HG02678 (cell line): ENCODE results near the gene SH3GL1.
A peak's percentile ranks its signal among the peaks of the same experiment; 100 is the strongest.
"Not testable (repeated sequence)": the region's sequence is repeated elsewhere in the genome, so short reads cannot be mapped to it uniquely, and the experiment has no call there.

Experiments
- ATAC-seq: cut with Tn5 transposase; IDR thresholded peaks from one replicate; pipeline ENCODE4 v1.9.1; 2021; ENCODE audit warnings: mild to moderate bottlenecking, moderate library complexity; ENCODE audit not compliant: unreplicated experiment

The SH3GL1 gene

GRCh38 chr19:4347521-4347920 lies 52.8 kb downstream of the SH3GL1 start:
- ATAC-seq, result no peak

- no peak for ATAC-seq
These were observed 54.3 kb downstream of the SH3GL1 start for GRCh38 chr19:4346020-4346383.

GRCh38 chr19:4345342-4346019 lies 54.9 kb downstream of the SH3GL1 start:
- ATAC-seq, result no peak

- peak; percentile 46 for ATAC-seq
These were observed 56.7 kb downstream of the SH3GL1 start, which contains the start of gene MPND for GRCh38 chr19:4343370-4344307. Gene MPND (plus strand): TSS chr19:4343562. CDS start chr19:4343594, 32 bp downstream.

- ATAC-seq, result peak; percentile 85
These were observed 57.6 kb downstream of the SH3GL1 start for GRCh38 chr19:4342615-4343369.

GRCh38 chr19:4342314-4342614 lies 58.1 kb downstream of the SH3GL1 start:
- no peak for ATAC-seq

- no peak for ATAC-seq
These were observed 61.6 kb downstream of the SH3GL1 start, which contains the start of gene STAP2 for GRCh38 chr19:4338441-4339355. Gene STAP2 (minus strand): TSS chr19:4338827. CDS start chr19:4338753, 74 bp downstream.

- ATAC-seq, result no peak
These were observed 62.4 kb downstream of the SH3GL1 start for GRCh38 chr19:4337906-4338440.

- ATAC-seq, result no peak
These were observed 65.3 kb downstream of the SH3GL1 start for GRCh38 chr19:4334929-4335570.

GRCh38 chr19:4329858-4330257 lies 70.5 kb downstream of the SH3GL1 start:
- ATAC-seq, result no peak

- not testable (repeated sequence) for ATAC-seq
These were observed 71.2 kb downstream of the SH3GL1 start for GRCh38 chr19:4328991-4329681.

GRCh38 chr19:4328243-4328990 lies 71.9 kb downstream of the SH3GL1 start:
- ATAC-seq, result peak; percentile 80

GRCh38 chr19:4327877-4328242 lies 72.5 kb downstream of the SH3GL1 start:
- peak; percentile 2 for ATAC-seq

GRCh38 chr19:4327252-4327876 lies 73.0 kb downstream of the SH3GL1 start:
- ATAC-seq, result no peak

- no peak for ATAC-seq
These were observed 73.5 kb downstream of the SH3GL1 start for GRCh38 chr19:4326837-4327251.

- no peak for ATAC-seq
These were observed 74.0 kb downstream of the SH3GL1 start for GRCh38 chr19:4326215-4326836.

- no peak for ATAC-seq
These were observed 76.1 kb downstream of the SH3GL1 start for GRCh38 chr19:4324228-4324627.
